ENCODE data around the gene AXIN1.

- TF ChIP-seq RAD21 (IDR thresholded peaks at IDR 0.05; ENCODE audit: low read depth), result no peak
- TF ChIP-seq EGR1 (IDR thresholded peaks at IDR 0.05), result no peak
- no peak for TF ChIP-seq MAX (IDR thresholded peaks at IDR 0.05)
These were observed 76.0 kb downstream of the AXIN1 start for GRCh38 chr16:276426-277077.

Data from Ishikawa (cell line).